ENCODE measurements around the gene HSD11B1L. TPM values are rescaled to one million over a fixed set of nuclear protein-coding genes. Genes with fewer than 3 reads are reported as not detected.

Gene HSD11B1L
- total RNA-seq, 1 experiment from 2014 or later, result 2.3 TPM

DNA sequence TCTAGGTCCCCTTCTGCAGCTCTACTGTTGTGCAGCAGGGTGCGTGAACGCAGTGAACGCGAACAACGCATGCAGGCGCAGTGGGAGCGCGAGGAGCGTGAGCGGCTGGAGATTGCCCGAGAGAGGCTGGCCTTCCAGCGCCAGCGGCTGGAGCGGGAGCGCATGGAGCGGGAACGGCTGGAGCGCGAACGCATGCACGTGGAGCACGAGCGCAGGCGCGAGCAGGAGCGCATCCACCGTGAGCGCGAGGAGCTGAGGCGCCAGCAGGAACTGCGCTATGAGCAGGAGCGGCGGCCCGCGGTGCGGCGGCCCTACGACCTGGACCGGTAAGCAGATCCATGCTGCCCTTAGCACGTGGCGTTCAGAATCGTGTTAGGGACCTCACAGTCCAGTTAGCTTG is 19.3 kb upstream of the HSD11B1L start:
- intact Hi-C loops (cut with micrococcal nuclease; ENCODE audit: unreplicated experiment), result no loop called here
- TF ChIP-seq, protein P1, sequence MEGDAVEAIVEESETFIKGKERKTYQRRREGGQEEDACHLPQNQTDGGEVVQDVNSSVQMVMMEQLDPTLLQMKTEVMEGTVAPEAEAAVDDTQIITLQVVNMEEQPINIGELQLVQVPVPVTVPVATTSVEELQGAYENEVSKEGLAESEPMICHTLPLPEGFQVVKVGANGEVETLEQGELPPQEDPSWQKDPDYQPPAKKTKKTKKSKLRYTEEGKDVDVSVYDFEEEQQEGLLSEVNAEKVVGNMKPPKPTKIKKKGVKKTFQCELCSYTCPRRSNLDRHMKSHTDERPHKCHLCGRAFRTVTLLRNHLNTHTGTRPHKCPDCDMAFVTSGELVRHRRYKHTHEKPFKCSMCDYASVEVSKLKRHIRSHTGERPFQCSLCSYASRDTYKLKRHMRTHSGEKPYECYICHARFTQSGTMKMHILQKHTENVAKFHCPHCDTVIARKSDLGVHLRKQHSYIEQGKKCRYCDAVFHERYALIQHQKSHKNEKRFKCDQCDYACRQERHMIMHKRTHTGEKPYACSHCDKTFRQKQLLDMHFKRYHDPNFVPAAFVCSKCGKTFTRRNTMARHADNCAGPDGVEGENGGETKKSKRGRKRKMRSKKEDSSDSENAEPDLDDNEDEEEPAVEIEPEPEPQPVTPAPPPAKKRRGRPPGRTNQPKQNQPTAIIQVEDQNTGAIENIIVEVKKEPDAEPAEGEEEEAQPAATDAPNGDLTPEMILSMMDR (IDR thresholded peaks at IDR 0.05; ENCODE audit: unreplicated experiment), result no peak
- no peak overlapping the region for H3K27ac Mint-ChIP-seq (ENCODE audit: unreplicated experiment)
- no peaks in the 10 kb centered on the region for H3K9me3 Mint-ChIP-seq (ENCODE audit: low read depth, unreplicated experiment)
- H3K36me3 Mint-ChIP-seq (ENCODE audit: insufficient read depth, unreplicated experiment), result peaks cover 47% of the 10 kb centered on the region
- BruUV-seq (replicated peaks), result no TSS peak
- no peaks in the 10 kb centered on the region for H3K27me3 Mint-ChIP-seq (ENCODE audit: unreplicated experiment)
- no peak for DNase-seq
- H3K4me1 Mint-ChIP-seq (ENCODE audit: low read depth, unreplicated experiment), result no peaks in the 10 kb centered on the region
- CTCF ChIA-PET, result no interaction called here
- no peak overlapping the region for H3K4me3 Mint-ChIP-seq (ENCODE audit: low read depth, unreplicated experiment)

DNA sequence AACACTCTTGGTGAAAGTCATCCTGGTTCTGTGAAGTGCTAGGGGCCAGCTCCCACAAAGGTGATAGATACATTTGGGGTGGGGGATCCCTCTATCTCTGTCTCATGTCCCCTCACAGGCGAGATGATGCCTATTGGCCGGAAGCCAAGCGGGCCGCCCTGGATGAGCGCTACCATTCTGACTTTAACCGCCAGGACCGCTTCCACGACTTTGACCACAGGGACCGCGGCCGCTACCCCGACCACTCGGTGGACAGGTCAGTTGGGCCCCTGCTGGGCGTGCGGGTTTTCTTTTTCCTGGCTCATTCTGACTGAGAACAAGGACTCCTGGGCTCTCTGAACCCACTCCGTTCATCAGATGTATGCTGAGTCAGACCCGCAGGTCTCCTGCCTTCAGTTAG is 16.9 kb upstream of the HSD11B1L start:
- TF ChIP-seq, protein P1 (IDR thresholded peaks at IDR 0.05; ENCODE audit: unreplicated experiment), result no peak
- no peak for DNase-seq
- peaks cover 42% of the 10 kb centered on the region for H3K36me3 Mint-ChIP-seq (ENCODE audit: insufficient read depth, unreplicated experiment)
- intact Hi-C loops (cut with micrococcal nuclease; ENCODE audit: unreplicated experiment), result no loop called here
- CTCF ChIA-PET, result no interaction called here
- no peak overlapping the region for H3K4me3 Mint-ChIP-seq (ENCODE audit: low read depth, unreplicated experiment)
- BruUV-seq (replicated peaks), result no TSS peak
- no peaks in the 10 kb centered on the region for H3K27me3 Mint-ChIP-seq (ENCODE audit: unreplicated experiment)
- no peaks in the 10 kb centered on the region for H3K9me3 Mint-ChIP-seq (ENCODE audit: low read depth, unreplicated experiment)
- no peak overlapping the region for H3K27ac Mint-ChIP-seq (ENCODE audit: unreplicated experiment)
- H3K4me1 Mint-ChIP-seq (ENCODE audit: low read depth, unreplicated experiment), result no peaks in the 10 kb centered on the region

DNA sequence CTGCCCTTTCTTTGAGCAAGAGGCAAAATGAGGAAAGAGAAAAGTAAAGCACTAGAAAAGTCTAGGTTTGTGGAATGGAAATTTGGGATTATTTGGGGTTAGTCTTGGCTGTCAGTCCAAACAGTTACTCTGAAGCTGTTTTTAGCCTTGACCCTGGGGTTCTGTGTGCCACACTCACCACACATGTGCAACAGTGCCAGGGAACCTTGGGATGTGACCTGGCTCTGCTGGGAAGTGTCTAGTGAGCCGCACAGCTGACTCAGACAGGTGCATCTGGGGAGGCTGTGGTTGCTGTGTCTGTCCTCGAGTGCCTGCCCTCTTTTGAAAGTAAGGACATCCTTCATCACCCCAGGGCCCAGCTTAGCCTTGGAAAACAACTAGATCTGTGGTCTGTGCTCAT is 16.3 kb upstream of the HSD11B1L start:
- CTCF ChIA-PET, result no interaction called here
- no peak overlapping the region for H3K4me3 Mint-ChIP-seq (ENCODE audit: low read depth, unreplicated experiment)
- DNase-seq, result no peak
- no peaks in the 10 kb centered on the region for H3K27me3 Mint-ChIP-seq (ENCODE audit: unreplicated experiment)
- TF ChIP-seq, protein P1 (IDR thresholded peaks at IDR 0.05; ENCODE audit: unreplicated experiment), result no peak
- no TSS peak for BruUV-seq (replicated peaks)
- peaks cover 39% of the 10 kb centered on the region for H3K36me3 Mint-ChIP-seq (ENCODE audit: insufficient read depth, unreplicated experiment)
- no peaks in the 10 kb centered on the region for H3K9me3 Mint-ChIP-seq (ENCODE audit: low read depth, unreplicated experiment)
- intact Hi-C loops (cut with micrococcal nuclease; ENCODE audit: unreplicated experiment), result no loop called here
- no peaks in the 10 kb centered on the region for H3K4me1 Mint-ChIP-seq (ENCODE audit: low read depth, unreplicated experiment)
- H3K27ac Mint-ChIP-seq (ENCODE audit: unreplicated experiment), result no peak overlapping the region

DNA sequence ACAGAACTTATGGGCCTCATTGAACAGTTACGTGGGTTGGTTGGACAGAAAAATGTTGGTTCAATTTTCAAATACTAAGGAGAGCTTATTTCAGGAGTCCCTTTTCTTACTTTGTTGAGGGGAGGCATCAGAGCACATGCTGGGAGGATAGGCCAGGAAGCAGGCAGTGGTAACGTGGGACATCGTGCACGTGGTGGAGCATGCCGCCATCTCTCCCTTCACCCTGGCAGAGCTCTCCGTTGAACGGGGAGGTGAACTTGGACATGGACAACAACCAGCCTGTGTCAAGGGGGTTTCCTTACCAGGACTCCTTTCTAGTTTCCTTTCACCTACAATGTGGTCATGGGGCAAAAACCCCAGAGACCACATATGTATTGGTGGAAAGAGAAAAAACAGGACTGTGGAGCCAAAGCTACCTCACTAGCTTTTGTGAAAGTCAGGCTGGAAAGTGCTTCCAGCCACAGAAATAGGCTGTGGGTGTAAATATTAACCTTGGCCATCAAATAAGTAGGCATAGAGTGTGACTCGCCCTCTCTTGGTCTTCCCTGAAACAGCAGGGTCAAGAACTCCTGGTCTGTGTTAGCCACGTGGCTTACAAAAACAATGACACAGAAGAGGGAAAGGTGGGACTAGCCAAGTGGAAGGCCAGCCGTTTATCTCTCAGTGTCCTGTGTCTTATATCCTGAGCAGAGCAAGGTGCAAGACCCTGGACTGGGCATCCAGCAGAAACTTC is 14.9 kb upstream of the HSD11B1L start:
- intact Hi-C loops (cut with micrococcal nuclease; ENCODE audit: unreplicated experiment), result no loop called here
- H3K4me1 Mint-ChIP-seq (ENCODE audit: low read depth, unreplicated experiment), result no peaks in the 10 kb centered on the region
- BruUV-seq (replicated peaks), result no TSS peak
- H3K27ac Mint-ChIP-seq (ENCODE audit: unreplicated experiment), result no peak overlapping the region
- no peaks in the 10 kb centered on the region for H3K27me3 Mint-ChIP-seq (ENCODE audit: unreplicated experiment)
- DNase-seq, result no peak
- H3K9me3 Mint-ChIP-seq (ENCODE audit: low read depth, unreplicated experiment), result no peaks in the 10 kb centered on the region
- CTCF ChIA-PET, result no interaction called here
- H3K4me3 Mint-ChIP-seq (ENCODE audit: low read depth, unreplicated experiment), result no peak overlapping the region
- peaks cover 37% of the 10 kb centered on the region for H3K36me3 Mint-ChIP-seq (ENCODE audit: insufficient read depth, unreplicated experiment)
- TF ChIP-seq, protein P1 (IDR thresholded peaks at IDR 0.05; ENCODE audit: unreplicated experiment), result no peak

Data from Calu3 (cell line).